ENCODE measurements around the gene SNX2. TPM values are rescaled to one million over a fixed set of nuclear protein-coding genes. Genes with fewer than 3 reads are reported as not detected.
"Not testable (repeated sequence)": the region's sequence is repeated elsewhere in the genome, so short reads cannot be mapped to it uniquely, and the experiment has no call there.

Gene SNX2
- total and polyA plus RNA-seq, 4 donors: 30.9 to 102 (median 72.0) TPM

DNA sequence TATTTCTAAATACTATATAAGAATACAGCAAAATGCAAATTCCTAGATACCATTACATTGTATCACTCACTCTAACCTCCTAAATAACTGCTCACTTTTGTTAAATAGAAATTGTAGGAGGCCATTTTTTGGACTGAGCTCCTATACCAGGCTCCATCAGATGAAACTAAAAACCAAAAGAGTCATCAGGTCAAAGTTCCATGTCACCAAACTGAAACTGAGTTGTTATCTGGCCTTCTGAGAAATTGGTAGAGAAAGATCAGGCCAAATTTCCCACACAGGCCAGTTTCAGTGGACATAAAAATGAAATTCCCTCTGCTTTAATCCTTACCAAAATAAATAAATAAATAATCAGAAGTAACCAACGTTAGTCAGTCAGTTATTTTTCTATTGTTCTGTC, 13.8 kb upstream of the SNX2 start:
- Histone ChIP-seq H3K4me3 (no peak overlapping the region), H3K4me1 (ENCODE audit: control insufficient read depth in 5 of 5, insufficient read depth in 5 of 5, low read length in 5 of 5) (no peaks in the 10 kb centered on the region), H3K9me3 (ENCODE audit: control insufficient read depth in 4 of 4, insufficient read depth in 3 of 4, low read length in 3 of 4) (no peaks in the 10 kb centered on the region), H3K27ac (ENCODE audit: low read depth in 1 of 2, low read length in 1 of 2) (no peak overlapping the region), H3K27me3 (ENCODE audit: control insufficient read depth in 3 of 3, insufficient read depth in 3 of 3, low read length in 2 of 3) (no peaks in the 10 kb centered on the region), H3K9ac (ENCODE audit: insufficient read depth in 1 of 2, low read length in 2 of 2) (no peak overlapping the region), H3K36me3 (ENCODE audit: control insufficient read depth in 4 of 4, insufficient read depth in 4 of 4, low read length in 4 of 4) (no peaks in the 10 kb centered on the region)
- TF ChIP-seq, protein P1, sequence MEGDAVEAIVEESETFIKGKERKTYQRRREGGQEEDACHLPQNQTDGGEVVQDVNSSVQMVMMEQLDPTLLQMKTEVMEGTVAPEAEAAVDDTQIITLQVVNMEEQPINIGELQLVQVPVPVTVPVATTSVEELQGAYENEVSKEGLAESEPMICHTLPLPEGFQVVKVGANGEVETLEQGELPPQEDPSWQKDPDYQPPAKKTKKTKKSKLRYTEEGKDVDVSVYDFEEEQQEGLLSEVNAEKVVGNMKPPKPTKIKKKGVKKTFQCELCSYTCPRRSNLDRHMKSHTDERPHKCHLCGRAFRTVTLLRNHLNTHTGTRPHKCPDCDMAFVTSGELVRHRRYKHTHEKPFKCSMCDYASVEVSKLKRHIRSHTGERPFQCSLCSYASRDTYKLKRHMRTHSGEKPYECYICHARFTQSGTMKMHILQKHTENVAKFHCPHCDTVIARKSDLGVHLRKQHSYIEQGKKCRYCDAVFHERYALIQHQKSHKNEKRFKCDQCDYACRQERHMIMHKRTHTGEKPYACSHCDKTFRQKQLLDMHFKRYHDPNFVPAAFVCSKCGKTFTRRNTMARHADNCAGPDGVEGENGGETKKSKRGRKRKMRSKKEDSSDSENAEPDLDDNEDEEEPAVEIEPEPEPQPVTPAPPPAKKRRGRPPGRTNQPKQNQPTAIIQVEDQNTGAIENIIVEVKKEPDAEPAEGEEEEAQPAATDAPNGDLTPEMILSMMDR (IDR thresholded peaks at IDR 0.05; ENCODE audit: control extremely low read depth, extremely low read depth): no peak
- ATAC-seq (ENCODE audit: insufficient read depth, low FRiP score) (no peak), DNase-seq (no peak)
- 49 to 64% methylated on average over 1 of the region's 1 CpG for WGBS, 2 donors

DNA sequence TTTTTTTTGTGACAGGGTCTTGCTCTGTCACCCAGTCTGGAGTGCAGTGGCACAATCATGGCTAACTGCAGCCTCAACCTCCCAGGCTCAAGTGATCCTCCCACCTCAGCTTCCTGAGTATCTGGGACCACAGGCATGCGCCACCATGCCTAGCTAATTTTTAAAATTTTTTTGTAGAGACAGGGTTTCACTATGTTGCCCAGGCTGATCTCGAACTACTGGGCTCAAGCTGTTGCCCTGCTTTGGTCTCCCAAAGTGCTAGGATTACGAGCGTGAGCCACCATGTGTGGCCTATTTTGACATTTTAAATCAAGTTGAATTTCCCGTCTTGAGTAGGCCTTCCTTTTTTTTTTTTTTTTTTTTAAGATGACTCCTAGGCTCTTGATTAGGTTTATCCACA, 13.0 kb upstream of the SNX2 start:
- H3K36me3 ChIP-seq (ENCODE audit: control insufficient read depth in 4 of 4, insufficient read depth in 4 of 4, low read length in 4 of 4); H3K9ac ChIP-seq (ENCODE audit: insufficient read depth in 1 of 2, low read length in 2 of 2); H3K4me1 ChIP-seq (ENCODE audit: control insufficient read depth in 5 of 5, insufficient read depth in 5 of 5, low read length in 5 of 5); H3K4me3 ChIP-seq; H3K27ac ChIP-seq (ENCODE audit: low read depth in 1 of 2, low read length in 1 of 2); DNase-seq; H3K9me3 ChIP-seq (ENCODE audit: control insufficient read depth in 4 of 4, insufficient read depth in 3 of 4, low read length in 3 of 4); ATAC-seq (ENCODE audit: insufficient read depth, low FRiP score); H3K27me3 ChIP-seq (ENCODE audit: control insufficient read depth in 3 of 3, insufficient read depth in 3 of 3, low read length in 2 of 3): not testable (repeated sequence)
- WGBS, 2 donors: 96 to 97% methylated on average over 5 of the region's 5 CpGs

DNA sequence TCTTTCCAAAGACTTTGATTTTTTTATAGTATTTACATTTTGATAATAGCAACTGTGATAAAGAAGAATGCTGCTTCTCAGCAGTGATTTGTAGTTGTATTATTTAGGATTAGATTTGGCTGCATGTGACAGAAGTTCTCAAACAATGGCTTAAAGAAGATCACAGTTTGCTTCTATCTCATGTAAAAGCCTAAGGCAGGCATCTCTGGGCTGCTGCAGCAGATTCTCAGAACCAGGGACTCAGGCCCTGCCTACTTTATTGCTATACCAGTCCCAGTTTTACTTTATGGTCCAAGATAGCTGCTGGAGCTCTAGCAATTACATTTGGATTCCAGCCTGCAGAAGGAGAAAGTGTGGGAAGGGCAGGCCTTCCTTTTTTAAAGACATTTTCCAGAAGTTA, 8.8 kb upstream of the SNX2 start:
- no peaks in the 10 kb centered on the region for H3K4me1 ChIP-seq (ENCODE audit: control insufficient read depth in 5 of 5, insufficient read depth in 5 of 5, low read length in 5 of 5)
- H3K27ac ChIP-seq (ENCODE audit: low read depth in 1 of 2, low read length in 1 of 2): no peak overlapping the region
- no peak for ATAC-seq (ENCODE audit: insufficient read depth, low FRiP score)
- H3K9me3 ChIP-seq (ENCODE audit: control insufficient read depth in 4 of 4, insufficient read depth in 3 of 4, low read length in 3 of 4): peaks cover 0 to 2% (median 0%) of the 10 kb centered on the region in 4 donors
- H3K9ac ChIP-seq (ENCODE audit: insufficient read depth in 1 of 2, low read length in 2 of 2): no peak overlapping the region
- no peak overlapping the region for H3K4me3 ChIP-seq
- TF ChIP-seq, protein P1 (IDR thresholded peaks at IDR 0.05; ENCODE audit: control extremely low read depth, extremely low read depth): no peak
- DNase-seq: no peak
- H3K27me3 ChIP-seq (ENCODE audit: control insufficient read depth in 3 of 3, insufficient read depth in 3 of 3, low read length in 2 of 3): no peaks in the 10 kb centered on the region
- H3K36me3 ChIP-seq (ENCODE audit: control insufficient read depth in 4 of 4, insufficient read depth in 4 of 4, low read length in 4 of 4): no peaks in the 10 kb centered on the region

DNA sequence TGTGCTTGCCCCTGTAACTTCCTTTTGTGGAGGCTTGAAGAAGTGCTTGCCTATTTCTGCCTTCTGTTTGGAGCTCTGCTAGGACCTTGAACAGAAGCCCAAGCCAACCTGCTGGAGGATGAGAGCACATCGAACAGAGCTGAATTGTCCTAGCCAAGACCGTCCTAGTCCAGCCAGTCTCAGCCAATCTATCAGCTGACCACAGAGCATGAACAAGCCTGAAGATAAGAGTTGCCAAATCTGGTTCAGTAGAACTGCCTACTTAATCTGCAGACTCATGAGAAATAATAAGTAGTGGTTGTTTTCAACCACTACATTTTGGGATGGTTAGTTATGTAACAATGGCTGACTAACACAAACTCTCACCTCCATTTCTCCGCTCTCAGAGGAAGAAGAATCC, 4.4 kb upstream of the SNX2 start:
- no peak overlapping the region for H3K4me3 ChIP-seq
- peaks cover 0 to 2% (median 0%) of the 10 kb centered on the region in 4 donors for H3K9me3 ChIP-seq (ENCODE audit: control insufficient read depth in 4 of 4, insufficient read depth in 3 of 4, low read length in 3 of 4)
- TF ChIP-seq, protein P1 (IDR thresholded peaks at IDR 0.05; ENCODE audit: control extremely low read depth, extremely low read depth): no peak
- H3K27ac ChIP-seq (ENCODE audit: low read depth in 1 of 2, low read length in 1 of 2): peak overlapping the region in 1 of 2 donors; percentile 71
- peaks cover 0 to 3% (median 0%) of the 10 kb centered on the region in 4 donors for H3K36me3 ChIP-seq (ENCODE audit: control insufficient read depth in 4 of 4, insufficient read depth in 4 of 4, low read length in 4 of 4)
- no peak overlapping the region for H3K9ac ChIP-seq (ENCODE audit: insufficient read depth in 1 of 2, low read length in 2 of 2)
- no peaks in the 10 kb centered on the region for H3K27me3 ChIP-seq (ENCODE audit: control insufficient read depth in 3 of 3, insufficient read depth in 3 of 3, low read length in 2 of 3)
- ATAC-seq (ENCODE audit: insufficient read depth, low FRiP score) (no peak), DNase-seq (no peak)
- H3K4me1 ChIP-seq (ENCODE audit: control insufficient read depth in 5 of 5, insufficient read depth in 5 of 5, low read length in 5 of 5): peaks cover 0 to 3% (median 0%) of the 10 kb centered on the region in 5 donors
- WGBS, 2 donors: 79% methylated on average over 3 of the region's 3 CpGs

Data from lung (tissue), 12 donors.